Mesodermal cell (in vitro differentiated cells): ENCODE results near the gene ACAD9. TPM values are rescaled to one million over a fixed set of nuclear protein-coding genes. Genes with fewer than 3 reads are reported as not detected.
"Not testable (repeated sequence)": the region's sequence is repeated elsewhere in the genome, so short reads cannot be mapped to it uniquely, and the experiment has no call there.

Source experiments
- H3K27ac ChIP-seq: 2 replicates; pipeline ENCODE4 v1.7.0; 2013; ENCODE audit warnings: mild to moderate bottlenecking, low read depth, low read length, moderate library complexity; ENCODE audit not compliant: severe bottlenecking
- H3K36me3 ChIP-seq: 2 replicates; pipeline ENCODE4 v1.7.1; 2013; ENCODE audit warnings: mild to moderate bottlenecking, low read length, moderate library complexity; ENCODE audit not compliant: control insufficient read depth, insufficient read depth
- H3K4me1 ChIP-seq: one replicate; pipeline ENCODE4 v1.7.1; 2013; ENCODE audit warnings: mild to moderate bottlenecking, low read length; ENCODE audit not compliant: insufficient read depth, control insufficient read depth, poor library complexity, severe bottlenecking
- H3K4me3 ChIP-seq: 2 replicates; pipeline ENCODE4 v1.7.0; 2013; ENCODE audit warnings: low read length, control low read depth, mild to moderate bottlenecking; ENCODE audit not compliant: insufficient read depth, poor library complexity, severe bottlenecking; ENCODE audit errors: extremely low read depth
- H3K9me3 ChIP-seq: 2 replicates; pipeline ENCODE4 v1.7.1; 2013; ENCODE audit warnings: mild to moderate bottlenecking, low read length, moderate library complexity; ENCODE audit not compliant: control insufficient read depth
- WGBS, 2 experiments: methylation state at CpG; one replicate each; pipeline ENCODE4 v1.1.5; 2013; ENCODE audit warnings: missing lambda C conversion rate in 2 of 2; ENCODE audit not compliant: insufficient coverage in 2 of 2; 5-methylcytosine and 5-hydroxymethylcytosine counted together
- polyA plus RNA-seq, 2 experiments: library from polyadenylated mRNA; stranded (reverse); fragments of 50-300 nt; gene quantifications; one replicate each; pipeline ENCODE4 v1.2.3, GENCODE V29; 2013

The ACAD9 gene
- polyA plus RNA-seq (2013, experiment 1 of 2) = 26.3 TPM
- 25.4 TPM for polyA plus RNA-seq (2013, experiment 2 of 2)

DNA sequence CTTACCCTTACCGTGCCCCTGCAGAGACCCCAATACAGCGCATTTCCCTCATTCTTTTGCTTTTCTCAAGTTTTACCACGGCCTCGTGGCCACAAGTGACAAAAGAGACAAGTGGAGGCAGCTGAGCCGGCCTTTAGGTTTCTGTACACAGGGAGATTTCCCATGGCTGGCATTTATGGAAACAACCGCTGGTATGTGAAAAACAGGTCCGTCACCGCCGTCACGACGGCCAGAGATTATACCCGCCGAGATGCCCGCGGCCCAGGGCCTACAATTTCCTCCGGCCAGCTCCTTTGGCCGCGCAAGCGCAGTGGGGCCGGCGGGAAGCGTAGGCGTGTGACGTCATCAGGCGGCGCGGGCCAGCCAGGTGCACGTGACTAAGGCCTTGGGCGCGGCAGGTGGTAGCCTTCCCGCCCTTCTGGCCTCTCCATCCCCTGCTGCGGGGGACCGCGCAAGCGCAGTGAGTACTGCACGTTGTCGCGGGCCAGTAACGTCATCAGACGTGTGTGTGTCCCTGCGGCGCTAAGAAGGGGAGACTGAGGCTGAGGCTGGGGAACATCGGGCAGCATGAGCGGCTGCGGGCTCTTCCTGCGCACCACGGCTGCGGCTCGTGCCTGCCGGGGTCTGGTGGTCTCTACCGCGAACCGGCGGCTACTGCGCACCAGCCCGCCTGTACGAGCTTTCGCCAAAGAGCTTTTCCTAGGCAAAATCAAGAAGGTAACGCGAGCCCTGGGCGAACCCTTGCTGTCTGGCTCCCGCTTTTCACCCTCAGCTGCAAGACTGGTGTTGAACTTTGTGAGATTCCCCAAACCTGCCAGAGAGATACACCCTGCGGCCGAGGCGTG is at the start of gene ACAD9:
ACAD9 (plus strand) TSS at position 496 of the 845 bp plus-strand sequence; CDS start at position 568, 72 bp downstream.
- 0 to 1% methylated on average over 61 to 65 of the region's 65 CpGs for WGBS, 2 experiments
- no peaks in the 10 kb centered on the region for H3K9me3 ChIP-seq
- H3K4me3 ChIP-seq = peak within 1 kb of the TSS; percentile 65
- peaks cover 16% of the 10 kb centered on the region for H3K4me1 ChIP-seq
- peaks cover 29% of the 10 kb centered on the region for H3K36me3 ChIP-seq
- H3K27ac ChIP-seq = peak within 1 kb of the TSS; percentile 96

- not testable (repeated sequence) for H3K4me3 ChIP-seq, H3K36me3 ChIP-seq, H3K4me1 ChIP-seq, H3K27ac ChIP-seq, H3K9me3 ChIP-seq
- WGBS, 2 experiments = 95 to 97% methylated on average over 3 to 4 of the region's 7 CpGs
Measured at GRCh38 chr3:128829925-128830625, 49.3 kb upstream of the ACAD9 start.

- not testable (repeated sequence) for H3K27ac ChIP-seq, H3K4me1 ChIP-seq, H3K9me3 ChIP-seq, H3K36me3 ChIP-seq, H3K4me3 ChIP-seq
- WGBS, 2 experiments = 96 to 100% methylated on average over 4 to 5 of the region's 5 CpGs
Measured at GRCh38 chr3:128830762-128831161, 48.7 kb upstream of the ACAD9 start.

DNA sequence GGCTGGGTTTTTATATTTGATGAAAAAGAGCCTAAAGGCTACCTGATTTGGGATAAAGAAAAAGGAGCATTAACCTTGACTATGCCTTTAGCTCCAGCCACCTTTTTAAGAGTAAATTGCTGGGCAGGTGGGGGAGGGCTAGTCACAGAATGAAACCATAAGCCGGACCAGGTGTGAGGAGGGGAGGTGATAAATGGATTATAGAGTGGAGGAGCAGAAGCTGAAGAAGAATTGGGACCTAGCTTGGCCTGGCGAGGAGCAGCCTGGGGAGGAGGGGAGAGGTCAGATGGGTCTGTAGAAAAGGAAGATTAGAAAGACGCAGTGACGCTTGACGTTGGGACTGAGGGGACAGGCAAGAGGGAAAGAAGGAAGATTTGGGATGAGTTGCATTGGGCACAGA is 46.4 kb upstream of the ACAD9 start:
- H3K4me1 ChIP-seq, H3K36me3 ChIP-seq, H3K4me3 ChIP-seq, H3K9me3 ChIP-seq, H3K27ac ChIP-seq: not testable (repeated sequence)
- 84 to 89% methylated on average over 5 of the region's 5 CpGs for WGBS, 2 experiments

DNA sequence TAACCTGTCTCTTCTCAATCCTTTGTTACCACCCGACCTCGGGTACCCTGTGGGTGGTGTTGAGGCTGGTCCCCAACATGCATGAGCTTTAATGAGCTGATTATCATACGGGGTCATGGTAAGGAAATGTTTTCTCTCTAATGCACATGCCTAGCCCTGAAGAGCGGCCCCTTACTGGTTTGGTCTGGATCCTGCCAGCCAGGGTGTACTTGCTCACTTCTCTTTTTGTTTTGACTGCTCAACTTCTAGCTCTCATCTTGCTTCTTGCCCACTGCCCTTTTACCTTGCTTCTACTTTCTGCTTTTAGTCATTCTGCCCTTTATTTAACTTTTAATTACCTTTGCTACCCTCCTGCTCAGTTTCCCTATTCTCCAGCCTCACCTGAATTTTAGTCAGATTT is 44.3 kb upstream of the ACAD9 start:
- no peaks in the 10 kb centered on the region for H3K9me3 ChIP-seq
- no peaks in the 10 kb centered on the region for H3K4me1 ChIP-seq
- H3K27ac ChIP-seq = no peak overlapping the region
- 89 to 100% methylated on average over 2 to 4 of the region's 4 CpGs for WGBS, 2 experiments
- no peak overlapping the region for H3K4me3 ChIP-seq
- no peaks in the 10 kb centered on the region for H3K36me3 ChIP-seq

GRCh38 chr3:128841926-128842920 is 37.2 kb upstream of the ACAD9 start:
- no peak overlapping the region for H3K27ac ChIP-seq
- peaks cover 7% of the 10 kb centered on the region for H3K4me1 ChIP-seq
- no peak overlapping the region for H3K4me3 ChIP-seq
- H3K9me3 ChIP-seq = no peaks in the 10 kb centered on the region
- WGBS, 2 experiments = 88 to 98% methylated on average over 6 to 8 of the region's 10 CpGs
- H3K36me3 ChIP-seq = no peaks in the 10 kb centered on the region

GRCh38 chr3:128844502-128844901 is 34.9 kb upstream of the ACAD9 start:
- Histone ChIP-seq H3K27ac (no peak overlapping the region), H3K9me3 (no peaks in the 10 kb centered on the region), H3K36me3 (no peaks in the 10 kb centered on the region), H3K4me1 (peaks cover 7% of the 10 kb centered on the region), H3K4me3 (no peak overlapping the region)
- 82 to 95% methylated on average over 5 to 6 of the region's 6 CpGs for WGBS, 2 experiments

DNA sequence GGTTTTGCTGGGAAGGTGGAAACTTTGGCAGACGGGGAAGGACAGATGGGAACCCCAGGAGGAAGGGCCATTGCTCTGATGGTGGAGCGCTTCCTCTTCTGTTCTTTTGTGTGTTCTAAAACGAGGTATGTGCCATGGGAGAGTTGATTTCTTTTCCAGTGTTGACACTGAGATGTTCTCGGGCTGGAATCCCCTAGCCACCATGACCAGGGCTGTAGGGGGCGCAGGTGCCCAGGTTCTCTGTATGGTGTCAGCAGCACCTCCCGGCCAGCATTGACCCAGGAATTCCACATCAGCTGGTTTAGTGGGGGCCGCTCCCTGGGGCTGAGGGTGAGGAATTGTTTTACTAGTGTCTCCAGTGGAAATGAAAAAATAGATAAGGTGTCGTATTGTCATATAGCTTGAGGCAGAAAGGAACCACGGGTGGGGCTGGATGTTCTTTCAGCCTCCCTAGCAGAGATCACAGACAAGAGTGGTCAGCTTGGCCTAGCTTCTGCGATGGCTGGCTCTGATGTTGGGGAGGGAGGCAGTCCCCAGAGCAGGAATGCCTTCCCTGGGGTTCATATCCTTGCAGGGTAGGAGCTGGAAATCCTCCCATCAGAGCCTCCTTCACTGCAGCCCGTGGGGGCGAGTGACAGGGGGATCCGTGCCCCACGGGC is 34.2 kb upstream of the ACAD9 start:
- Histone ChIP-seq H3K4me3 (no peak overlapping the region), H3K9me3 (no peaks in the 10 kb centered on the region), H3K4me1 (peaks cover 7% of the 10 kb centered on the region), H3K36me3 (no peaks in the 10 kb centered on the region), H3K27ac (no peak overlapping the region)
- WGBS, 2 experiments = 51 to 53% methylated on average over 11 to 12 of the region's 14 CpGs

DNA sequence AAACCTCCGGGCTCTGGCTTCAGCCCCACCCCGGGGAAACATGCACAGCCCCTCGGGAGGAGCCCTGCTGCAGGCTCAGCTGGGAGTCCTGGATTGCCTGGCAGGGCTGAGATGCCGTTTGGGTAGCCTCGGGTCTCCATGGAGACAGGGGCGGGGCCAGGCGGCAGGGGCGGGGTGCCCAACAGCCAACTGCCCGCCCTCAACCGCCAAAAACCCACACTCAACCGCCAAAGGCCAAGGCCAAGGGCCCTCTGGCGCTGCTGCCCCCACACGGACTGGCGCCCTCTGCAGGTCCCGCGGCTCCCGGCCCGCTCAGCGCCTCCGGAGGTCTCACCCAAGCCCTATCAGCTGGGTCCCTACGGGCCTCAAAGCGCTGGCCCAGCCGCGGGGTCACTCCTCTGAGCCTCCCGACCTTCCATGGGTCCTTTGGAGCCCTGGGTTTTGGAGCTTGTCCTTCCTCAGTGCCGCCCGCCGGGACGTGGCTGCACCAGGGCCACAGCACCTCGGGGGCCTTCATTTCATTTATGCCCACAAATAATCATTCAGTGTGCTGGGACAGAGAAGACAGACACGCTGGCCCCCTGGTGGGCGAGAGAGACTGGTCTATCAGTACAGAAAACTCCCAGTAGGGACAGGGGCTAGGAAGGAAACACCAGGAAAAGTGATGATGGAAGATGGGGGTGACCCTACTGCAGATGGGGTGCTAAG is 33.5 kb upstream of the ACAD9 start:
- WGBS, 2 experiments = 14 to 19% methylated on average over 18 to 28 of the region's 32 CpGs
- H3K27ac ChIP-seq = no peak overlapping the region
- peaks cover 7% of the 10 kb centered on the region for H3K4me1 ChIP-seq
- no peaks in the 10 kb centered on the region for H3K9me3 ChIP-seq
- H3K4me3 ChIP-seq = peak overlapping the region; percentile 8
- H3K36me3 ChIP-seq = no peaks in the 10 kb centered on the region
